ENCODE data around the gene DAAM1.

- TF ChIP-seq CTCF (IDR thresholded peaks at IDR 0.05; ENCODE audit: insufficient read depth, low read depth, low read length) (no peak), EZH2 (IDR thresholded peaks at IDR 0.05; ENCODE audit: insufficient read depth, low read length) (no peak)
Measured at GRCh38 chr14:59355091-59355490, 166.6 kb downstream of the DAAM1 start.

Data from astrocyte (in vitro differentiated cells and primary cell).